HL-60 (cell line): ENCODE data around the gene MAP3K14.

Experiments
- DNase-seq, 2 experiments: peaks; one replicate each; pipeline ENCODE4 v3.0.0-alpha.2; 2010 to 2020; ENCODE audit warnings: low read depth in 1 of 2, low spot score in 1 of 2
- H3K27ac ChIP-seq: fragments of 250-450 bp; sonication (Bioruptor Pico); replicated peaks from 2 replicates; pipeline ENCODE4 v1.5.1; 2020; ENCODE audit warnings: mild to moderate bottlenecking, moderate library complexity
- H3K27me3 ChIP-seq: fragments of 250-450 bp; sonication (Bioruptor Pico); 2 replicates; pipeline ENCODE4 v1.5.1; 2021; ENCODE audit warnings: mild to moderate bottlenecking, moderate library complexity; ENCODE audit not compliant: insufficient read depth, poor library complexity, severe bottlenecking
- H3K4me3 ChIP-seq: replicated peaks from 2 replicates; pipeline ENCODE4 v1.5.1; 2011; ENCODE audit warnings: mild to moderate bottlenecking, control low read depth, low read length; ENCODE audit not compliant: insufficient read depth
- CTCF ChIP-seq: IDR thresholded peaks from one replicate; pipeline ENCODE4 v1.5.1; 2011; ENCODE audit warnings: low read length, control low read depth, inconsistent platforms; ENCODE audit not compliant: insufficient read depth
- GABPA ChIP-seq: IDR thresholded peaks from 2 replicates; pipeline ENCODE4 v1.6.1; 2012; ENCODE audit warnings: low read depth
- POLR2AphosphoS5 ChIP-seq: IDR thresholded peaks from 2 replicates; pipeline ENCODE4 v1.6.1; 2012; ENCODE audit warnings: low read depth
- REST ChIP-seq: IDR thresholded peaks from 2 replicates; pipeline ENCODE4 v1.6.1; 2012; ENCODE audit warnings: low read depth; ENCODE audit not compliant: insufficient replicate concordance
- SPI1 ChIP-seq: IDR thresholded peaks from 2 replicates; pipeline ENCODE4 v1.6.1; 2012; ENCODE audit warnings: low read depth, mild to moderate bottlenecking, borderline replicate concordance

MAP3K14 gene

GRCh38 chr17:45269912-45270311 is 46.9 kb downstream of the MAP3K14 start:
- Histone ChIP-seq H3K27ac (no peak overlapping the region), H3K4me3 (no peak overlapping the region), H3K27me3 (no peaks in the 10 kb centered on the region)
- no peak for DNase-seq
- TF ChIP-seq SPI1 (no peak), REST (no peak), CTCF (no peak), GABPA (no peak), POLR2AphosphoS5 (no peak)

DNA sequence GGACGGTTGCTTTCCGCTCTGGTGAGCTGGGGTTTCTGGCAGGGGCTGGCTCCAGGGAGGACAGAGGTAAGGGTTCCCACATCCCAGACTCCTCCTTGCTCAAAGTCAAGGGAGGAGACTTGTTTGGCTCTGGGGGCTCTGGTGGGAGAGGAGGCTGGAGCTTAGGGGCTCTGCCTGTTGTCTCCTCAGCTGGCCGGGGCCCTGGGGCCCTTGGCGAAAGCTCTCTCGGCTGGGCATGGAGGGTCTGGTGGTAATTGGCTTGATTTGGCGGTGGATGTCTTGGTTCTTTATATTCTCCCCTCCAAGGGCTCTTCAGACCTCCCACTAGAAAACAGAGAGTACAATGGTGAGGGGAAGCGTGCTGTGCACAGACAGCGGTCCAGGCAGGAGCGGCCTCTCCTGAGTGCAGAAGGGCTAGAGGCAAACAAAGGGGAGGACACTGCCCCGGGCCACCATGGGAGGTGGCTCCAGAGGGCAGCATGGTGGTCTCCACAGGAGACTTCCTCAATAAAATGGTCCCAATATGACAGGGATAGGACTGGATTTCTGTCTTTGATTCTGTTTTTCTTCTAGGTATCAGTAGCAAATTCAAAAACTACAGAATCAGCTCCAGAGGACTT is 49.3 kb downstream of the MAP3K14 start:
- H3K27ac ChIP-seq = no peak overlapping the region
- no peak for DNase-seq
- H3K27me3 ChIP-seq = no peaks in the 10 kb centered on the region
- H3K4me3 ChIP-seq = no peak overlapping the region
- TF ChIP-seq POLR2AphosphoS5 (no peak), REST (no peak), CTCF (no peak)

- no peak for TF ChIP-seq REST
- no peak for TF ChIP-seq GABPA
- no peak for TF ChIP-seq SPI1
- H3K27me3 ChIP-seq = no peaks in the 10 kb centered on the region
- DNase-seq = no peak
- no peak overlapping the region for H3K27ac ChIP-seq
- no peak overlapping the region for H3K4me3 ChIP-seq
Measured at GRCh38 chr17:45266372-45266926, 50.4 kb downstream of the MAP3K14 start.
